K562 (cell line): ENCODE data around the gene SLC12A1.

Experiments used
- SAFB ChIP-seq: fragments of 200-400 bp; formaldehyde crosslinking; IDR thresholded peaks from 2 replicates; pipeline ENCODE4 v1.6.1; 2017; ENCODE audit warnings: low read depth, low read length, borderline replicate concordance
- TF ChIP-seq, protein P1 (sequence below), 3 experiments: IDR thresholded peaks in 2 of 3; conservative IDR thresholded peaks in 1 of 3; 2 replicates each; pipeline ENCODE4 v1.5.1; 2011 to 2012; ENCODE audit warnings: low read length in 3 of 3, mild to moderate bottlenecking in 3 of 3, control low read depth in 2 of 3, improper control_type of control experiment in 1 of 3, inconsistent platforms in 1 of 3, low read depth in 1 of 3, mixed read lengths in 1 of 3, moderate library complexity in 1 of 3; ENCODE audit not compliant: insufficient read depth in 2 of 3

- TF ChIP-seq, protein P1, sequence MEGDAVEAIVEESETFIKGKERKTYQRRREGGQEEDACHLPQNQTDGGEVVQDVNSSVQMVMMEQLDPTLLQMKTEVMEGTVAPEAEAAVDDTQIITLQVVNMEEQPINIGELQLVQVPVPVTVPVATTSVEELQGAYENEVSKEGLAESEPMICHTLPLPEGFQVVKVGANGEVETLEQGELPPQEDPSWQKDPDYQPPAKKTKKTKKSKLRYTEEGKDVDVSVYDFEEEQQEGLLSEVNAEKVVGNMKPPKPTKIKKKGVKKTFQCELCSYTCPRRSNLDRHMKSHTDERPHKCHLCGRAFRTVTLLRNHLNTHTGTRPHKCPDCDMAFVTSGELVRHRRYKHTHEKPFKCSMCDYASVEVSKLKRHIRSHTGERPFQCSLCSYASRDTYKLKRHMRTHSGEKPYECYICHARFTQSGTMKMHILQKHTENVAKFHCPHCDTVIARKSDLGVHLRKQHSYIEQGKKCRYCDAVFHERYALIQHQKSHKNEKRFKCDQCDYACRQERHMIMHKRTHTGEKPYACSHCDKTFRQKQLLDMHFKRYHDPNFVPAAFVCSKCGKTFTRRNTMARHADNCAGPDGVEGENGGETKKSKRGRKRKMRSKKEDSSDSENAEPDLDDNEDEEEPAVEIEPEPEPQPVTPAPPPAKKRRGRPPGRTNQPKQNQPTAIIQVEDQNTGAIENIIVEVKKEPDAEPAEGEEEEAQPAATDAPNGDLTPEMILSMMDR (IDR thresholded peaks at IDR 0.05 in 2 of 3, conservative IDR thresholded peaks at IDR 0.05 in 1 of 3; ENCODE audit: insufficient read depth in 2 of 3, low read depth in 1 of 3, low read length in 3 of 3), result no peak
- TF ChIP-seq SAFB, result no peak
Observed at GRCh38 chr15:48176112-48176511, 30.0 kb upstream of the SLC12A1 start.
